Measurements from ENCODE around the gene RBM26. TPM values are rescaled to one million over a fixed set of nuclear protein-coding genes. Genes with fewer than 3 reads are reported as not detected.

The RBM26 gene
- total RNA-seq, 1 donor = 48.0 TPM

DNA sequence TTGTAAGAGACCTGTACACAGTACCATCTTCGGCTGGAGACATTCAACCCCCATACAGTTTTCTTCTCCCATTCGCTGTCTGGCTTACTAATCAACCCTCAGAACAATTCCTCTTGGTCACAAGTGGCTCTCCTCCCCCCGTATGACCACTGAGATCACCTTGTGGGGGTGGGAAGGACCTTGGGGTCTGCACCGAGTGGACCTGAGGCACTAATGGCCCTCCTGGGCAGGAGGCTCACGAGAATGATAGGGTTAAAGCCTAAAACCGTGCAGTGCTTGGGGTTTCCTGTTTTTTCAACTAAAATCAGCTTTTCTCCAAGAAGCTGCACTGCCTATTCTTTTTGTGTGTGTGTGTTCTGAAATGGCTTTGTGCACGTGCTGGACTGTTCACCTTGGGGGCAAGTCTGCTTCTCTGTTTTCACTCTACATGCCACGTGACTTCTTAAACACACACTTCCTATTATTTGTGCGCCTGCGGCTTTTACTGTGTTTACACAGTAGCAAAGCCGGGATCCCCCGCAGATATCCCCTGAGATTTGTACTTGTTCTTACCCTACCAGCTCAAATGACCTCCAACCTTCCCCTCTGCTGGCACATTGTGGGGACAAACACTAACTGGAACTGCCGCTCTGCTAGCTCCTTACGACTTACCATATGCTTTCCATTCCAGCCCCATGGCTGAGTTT lies 12.3 kb downstream of the RBM26 start:
- TF ChIP-seq, protein P1, sequence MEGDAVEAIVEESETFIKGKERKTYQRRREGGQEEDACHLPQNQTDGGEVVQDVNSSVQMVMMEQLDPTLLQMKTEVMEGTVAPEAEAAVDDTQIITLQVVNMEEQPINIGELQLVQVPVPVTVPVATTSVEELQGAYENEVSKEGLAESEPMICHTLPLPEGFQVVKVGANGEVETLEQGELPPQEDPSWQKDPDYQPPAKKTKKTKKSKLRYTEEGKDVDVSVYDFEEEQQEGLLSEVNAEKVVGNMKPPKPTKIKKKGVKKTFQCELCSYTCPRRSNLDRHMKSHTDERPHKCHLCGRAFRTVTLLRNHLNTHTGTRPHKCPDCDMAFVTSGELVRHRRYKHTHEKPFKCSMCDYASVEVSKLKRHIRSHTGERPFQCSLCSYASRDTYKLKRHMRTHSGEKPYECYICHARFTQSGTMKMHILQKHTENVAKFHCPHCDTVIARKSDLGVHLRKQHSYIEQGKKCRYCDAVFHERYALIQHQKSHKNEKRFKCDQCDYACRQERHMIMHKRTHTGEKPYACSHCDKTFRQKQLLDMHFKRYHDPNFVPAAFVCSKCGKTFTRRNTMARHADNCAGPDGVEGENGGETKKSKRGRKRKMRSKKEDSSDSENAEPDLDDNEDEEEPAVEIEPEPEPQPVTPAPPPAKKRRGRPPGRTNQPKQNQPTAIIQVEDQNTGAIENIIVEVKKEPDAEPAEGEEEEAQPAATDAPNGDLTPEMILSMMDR (IDR thresholded peaks at IDR 0.05; ENCODE audit: insufficient read depth, low read length) = no peak
- DNase-seq (ENCODE audit: low read depth) = no peak
- no peak overlapping the region for H3K4me3 ChIP-seq (ENCODE audit: low read depth, low read length)

DNA sequence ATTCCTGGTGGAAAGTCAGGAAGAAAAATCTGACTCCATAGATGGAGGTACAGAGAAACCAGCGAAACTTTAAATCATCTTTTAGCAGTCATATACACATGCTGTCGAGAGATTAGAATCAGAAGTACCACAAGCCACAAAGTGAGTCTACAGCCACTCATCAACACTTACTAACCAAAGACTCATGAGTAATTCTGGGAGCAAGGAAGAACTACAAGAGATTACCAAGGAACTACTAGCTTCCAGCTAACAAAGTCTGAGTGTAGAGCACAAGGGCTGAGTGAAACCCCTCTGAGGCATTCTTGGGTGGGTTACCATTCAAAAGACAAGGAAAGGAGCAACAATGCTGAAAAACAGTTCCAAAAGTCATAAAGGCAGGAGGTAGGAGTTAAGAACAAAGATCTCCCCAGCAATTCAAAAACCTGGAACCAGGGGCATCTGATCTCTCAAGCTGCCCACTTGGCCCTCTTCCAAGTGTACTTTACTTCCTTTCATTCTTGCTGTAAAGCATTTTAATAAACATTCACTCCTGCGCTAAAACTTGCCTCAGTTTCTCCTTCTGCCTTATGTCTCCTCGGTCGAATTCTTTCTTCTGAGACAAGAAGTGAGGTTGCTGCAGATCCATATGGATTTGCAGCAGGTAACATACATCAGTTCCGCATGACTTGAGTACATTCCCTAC lies 13.0 kb downstream of the RBM26 start:
- peak; percentile 32 for DNase-seq (ENCODE audit: low read depth)
- TF ChIP-seq, protein P1 (IDR thresholded peaks at IDR 0.05; ENCODE audit: insufficient read depth, low read length) = no peak
- no peak overlapping the region for H3K4me3 ChIP-seq (ENCODE audit: low read depth, low read length)

DNA sequence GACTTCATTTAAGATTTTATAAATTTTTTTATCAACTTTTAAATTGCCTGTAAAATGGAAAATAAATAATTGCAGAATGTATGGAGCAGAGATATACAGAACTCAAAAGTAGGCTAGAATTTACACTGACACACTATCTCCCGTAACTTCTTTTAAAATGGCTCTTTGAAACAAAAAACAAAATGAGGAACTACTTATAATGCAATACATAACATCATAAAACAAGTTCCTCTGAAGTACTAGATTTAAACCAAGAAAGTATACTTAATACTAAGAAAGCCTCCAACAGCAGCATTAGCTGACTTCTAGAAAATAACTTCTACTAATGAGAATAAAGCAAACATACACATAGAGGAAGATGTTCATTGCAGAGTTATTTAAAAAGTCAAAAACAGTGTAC lies 17.0 kb downstream of the RBM26 start:
- TF ChIP-seq, protein P1 (IDR thresholded peaks at IDR 0.05; ENCODE audit: insufficient read depth, low read length) = no peak
- H3K4me3 ChIP-seq (ENCODE audit: low read depth, low read length) = no peak overlapping the region
- no peak for DNase-seq (ENCODE audit: low read depth)

DNA sequence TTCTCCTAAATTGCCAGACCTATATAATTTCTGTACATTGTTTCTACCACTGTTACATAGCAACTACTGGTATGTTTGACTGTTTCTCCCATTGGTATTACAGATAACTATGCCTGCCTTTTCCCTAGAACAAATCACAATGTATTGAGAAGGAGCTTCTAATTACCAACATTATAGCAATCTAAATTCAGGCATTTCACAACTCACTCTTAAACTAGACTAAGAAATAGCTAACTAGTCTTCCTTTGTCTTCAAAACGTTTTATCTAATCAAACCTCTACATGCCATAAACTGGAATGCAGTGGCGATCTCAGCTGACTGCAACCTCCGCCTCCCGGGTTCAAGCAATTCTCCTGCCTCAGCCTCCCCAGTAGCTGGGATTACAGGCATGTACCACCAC lies 18.2 kb downstream of the RBM26 start:
- TF ChIP-seq, protein P1 (IDR thresholded peaks at IDR 0.05; ENCODE audit: insufficient read depth, low read length) = no peak
- DNase-seq (ENCODE audit: low read depth) = no peak
- no peak overlapping the region for H3K4me3 ChIP-seq (ENCODE audit: low read depth, low read length)

GRCh38 chr13:79386125-79386826 lies 19.8 kb downstream of the RBM26 start:
- TF ChIP-seq, protein P1 (IDR thresholded peaks at IDR 0.05; ENCODE audit: insufficient read depth, low read length) = no peak
- no peak overlapping the region for H3K4me3 ChIP-seq (ENCODE audit: low read depth, low read length)
- no peak for DNase-seq (ENCODE audit: low read depth)

- no peak overlapping the region for H3K4me3 ChIP-seq (ENCODE audit: low read depth, low read length)
- DNase-seq (ENCODE audit: low read depth) = no peak
- TF ChIP-seq, protein P1 (IDR thresholded peaks at IDR 0.05; ENCODE audit: insufficient read depth, low read length) = no peak
Observed at GRCh38 chr13:79385694-79386093, 20.4 kb downstream of the RBM26 start.
